Progenitor cell of endocrine pancreas (in vitro differentiated cells): Measurements from ENCODE around the gene CCKAR. TPM values are rescaled to one million over a fixed set of nuclear protein-coding genes. Genes with fewer than 3 reads are reported as not detected.

Source experiments
- DNase-seq: peaks from one replicate; pipeline ENCODE4 v3.0.0; 2021; ENCODE audit warnings: low spot score; ENCODE audit not compliant: unreplicated experiment
- H3K27ac Mint-ChIP-seq: 2 replicates; pipeline ENCODE4 v1.8.0; 2021; ENCODE audit warnings: mild to moderate bottlenecking, moderate library complexity, mixed read lengths
- H3K27me3 Mint-ChIP-seq: 2 replicates; pipeline ENCODE4 v1.8.0; 2021; ENCODE audit warnings: mixed read lengths
- H3K36me3 Mint-ChIP-seq: 2 replicates; pipeline ENCODE4 v1.8.0; 2022; ENCODE audit warnings: mixed read lengths; ENCODE audit not compliant: insufficient read depth
- H3K4me1 Mint-ChIP-seq: 2 replicates; pipeline ENCODE4 v1.8.0; 2021; ENCODE audit warnings: low read depth, mixed read lengths
- H3K4me3 Mint-ChIP-seq: 2 replicates; pipeline ENCODE4 v1.8.0; 2021; ENCODE audit warnings: low read depth, mild to moderate bottlenecking, moderate library complexity, mixed read lengths
- H3K9me3 Mint-ChIP-seq: 2 replicates; pipeline ENCODE4 v1.8.0; 2021; ENCODE audit warnings: low read depth, mixed read lengths
- CTCF ChIP-seq: fragments of 200-600 bp; sonication (generic); IDR thresholded peaks from one replicate; pipeline ENCODE4 v1.5.0; 2021; ENCODE audit warnings: antibody characterized with exemption, mild to moderate bottlenecking; ENCODE audit not compliant: unreplicated experiment
- total RNA-seq: library from RNA; stranded (reverse); gene quantifications from 2 replicates; pipeline ENCODE4 v1.2.1, GENCODE V29; 2021

Gene CCKAR
- total RNA-seq, 1 donor from 2014 or later: 2.4 TPM

- no peaks in the 10 kb centered on the region for H3K36me3 Mint-ChIP-seq
- H3K9me3 Mint-ChIP-seq: no peaks in the 10 kb centered on the region
- H3K4me3 Mint-ChIP-seq: no peak overlapping the region
- no peak overlapping the region for H3K27ac Mint-ChIP-seq
- no peak for DNase-seq
- TF ChIP-seq CTCF: no peak
- H3K4me1 Mint-ChIP-seq: peaks cover 22% of the 10 kb centered on the region
- peaks cover 32% of the 10 kb centered on the region for H3K27me3 Mint-ChIP-seq
Observed at GRCh38 chr4:26478330-26478729, 12.0 kb downstream of the CCKAR start.

- no peak for DNase-seq
- TF ChIP-seq CTCF: no peak
- Mint-ChIP-seq H3K4me1 (peaks cover 11% of the 10 kb centered on the region), H3K27me3 (peaks cover 32% of the 10 kb centered on the region), H3K27ac (peak overlapping the region; percentile 26), H3K9me3 (no peaks in the 10 kb centered on the region), H3K4me3 (no peak overlapping the region), H3K36me3 (no peaks in the 10 kb centered on the region)
Observed at GRCh38 chr4:26476545-26476944, 13.7 kb downstream of the CCKAR start.

GRCh38 chr4:26475716-26476115 lies 14.6 kb downstream of the CCKAR start:
- Mint-ChIP-seq H3K9me3 (no peaks in the 10 kb centered on the region), H3K27ac (no peak overlapping the region), H3K36me3 (no peaks in the 10 kb centered on the region), H3K4me1 (peaks cover 11% of the 10 kb centered on the region), H3K27me3 (peaks cover 35% of the 10 kb centered on the region), H3K4me3 (no peak overlapping the region)
- no peak for DNase-seq
- TF ChIP-seq CTCF: no peak

- no peak for TF ChIP-seq CTCF
- no peak for DNase-seq
- Mint-ChIP-seq H3K4me3 (no peak overlapping the region), H3K27me3 (peaks cover 35% of the 10 kb centered on the region), H3K36me3 (no peaks in the 10 kb centered on the region), H3K27ac (no peak overlapping the region), H3K4me1 (peaks cover 7% of the 10 kb centered on the region), H3K9me3 (no peaks in the 10 kb centered on the region)
Observed at GRCh38 chr4:26474551-26474950, 15.7 kb downstream of the CCKAR start.

- Mint-ChIP-seq H3K27ac (no peak overlapping the region), H3K9me3 (no peaks in the 10 kb centered on the region), H3K36me3 (no peaks in the 10 kb centered on the region), H3K4me3 (no peak overlapping the region), H3K27me3 (peaks cover 36% of the 10 kb centered on the region), H3K4me1 (peaks cover 5% of the 10 kb centered on the region)
- TF ChIP-seq CTCF: no peak
- no peak for DNase-seq
Observed at GRCh38 chr4:26473893-26474292, 16.4 kb downstream of the CCKAR start.
